Kidney (tissue), 14 donors: Measurements from ENCODE around the gene ZFP36. TPM values are rescaled to one million over a fixed set of nuclear protein-coding genes. Genes with fewer than 3 reads are reported as not detected.

Experiments used
- DNase-seq, 5 donors: peaks; one replicate each; pipeline ENCODE4 v3.0.0-alpha.2; 2013 to 2020
- FAIRE-seq: peaks from 2 replicates; lab custom pipeline; 2012; peaks lifted over from hg19 to GRCh38; lab: Jason Lieb, UNC
- H3K27ac ChIP-seq, 2 donors: one replicate each; pipeline ENCODE4 v1.7.0; 2013; ENCODE audit warnings: low read depth in 2 of 2, low read length in 2 of 2, inconsistent platforms in 1 of 2
- H3K27me3 ChIP-seq: one replicate; pipeline ENCODE4 v1.7.1; 2013; ENCODE audit warnings: low read length, inconsistent platforms; ENCODE audit not compliant: control insufficient read depth, insufficient read depth
- H3K36me3 ChIP-seq, 3 donors: one replicate each; pipeline versions ENCODE4 v1.7.0 to v1.7.1; 2013; ENCODE audit warnings: low read length in 3 of 3, control low read depth in 1 of 3, inconsistent platforms in 1 of 3; ENCODE audit not compliant: insufficient read depth in 3 of 3, control insufficient read depth in 2 of 3
- H3K4me1 ChIP-seq, 3 donors: one replicate each; pipeline versions ENCODE4 v1.7.0 to v1.7.1; 2013; ENCODE audit warnings: low read length in 3 of 3, inconsistent platforms in 1 of 3, low read depth in 1 of 3; ENCODE audit not compliant: control insufficient read depth in 2 of 3, insufficient read depth in 2 of 3
- H3K4me3 ChIP-seq, 3 donors: one replicate each; pipeline versions ENCODE4 v1.7.0 to v1.8.1; 2013; ENCODE audit warnings: low read length in 3 of 3, control low read depth in 1 of 3, inconsistent platforms in 1 of 3
- H3K9ac ChIP-seq, 3 donors: one replicate each; pipeline versions ENCODE4 v1.7.0 to v1.7.1; 2013; ENCODE audit warnings: low read length in 3 of 3, control low read depth in 1 of 3, inconsistent platforms in 1 of 3
- H3K9me3 ChIP-seq, 3 donors: one replicate each; pipeline versions ENCODE4 v1.7.0 to v1.7.1; 2013; ENCODE audit warnings: low read length in 3 of 3, control low read depth in 1 of 3, inconsistent platforms in 1 of 3; ENCODE audit not compliant: control insufficient read depth in 2 of 3, insufficient read depth in 1 of 3
- intact Hi-C: fragments of 100-400 bp; cut with DNase I; formaldehyde crosslinking; loops from one replicate; pipeline ENCODE4 v1.11.1; 2022
- polyA plus RNA-seq: library from polyadenylated mRNA; stranded (reverse); fragments of 350-450 nt; fragmentation: Illumina TruSeq; extraction: RNeasy Lipid Tissue Mini Kit (QIAGEN cat#74804); gene quantifications from one replicate; pipeline ENCODE4 v1.2.3, GENCODE V29; 2014; ENCODE audit warnings: low read depth, low replicate concordance; ENCODE audit not compliant: insufficient read depth
- total RNA-seq: library from RNA; stranded (reverse); fragmentation: NEBNext Ultra II Directional; extraction: Animal tissue kit (Norgen Biotek cat#: 25700); gene quantifications from one replicate; pipeline ENCODE4 v1.2.1, GENCODE V29; 2021
- TF ChIP-seq, protein P1 (sequence below): IDR thresholded peaks from 3 replicates; pipeline ENCODE4 v1.5.1; 2012; ENCODE audit warnings: mild to moderate bottlenecking, moderate library complexity, borderline replicate concordance; ENCODE audit not compliant: insufficient read depth; ENCODE audit errors: extremely low read depth
- donor health status: control.
- donor health status: control.
- donor health status: control.
- donor health status: control.
- donor health status: control.
- donor health status: DM: yes; HTN: yes; CAD: no.
- donor health status: Normal renal cell carcinoma (clear cell type).

The ZFP36 gene
- total and polyA plus RNA-seq, 2 donors from 2014 or later = 87.9 to 132 TPM

DNA sequence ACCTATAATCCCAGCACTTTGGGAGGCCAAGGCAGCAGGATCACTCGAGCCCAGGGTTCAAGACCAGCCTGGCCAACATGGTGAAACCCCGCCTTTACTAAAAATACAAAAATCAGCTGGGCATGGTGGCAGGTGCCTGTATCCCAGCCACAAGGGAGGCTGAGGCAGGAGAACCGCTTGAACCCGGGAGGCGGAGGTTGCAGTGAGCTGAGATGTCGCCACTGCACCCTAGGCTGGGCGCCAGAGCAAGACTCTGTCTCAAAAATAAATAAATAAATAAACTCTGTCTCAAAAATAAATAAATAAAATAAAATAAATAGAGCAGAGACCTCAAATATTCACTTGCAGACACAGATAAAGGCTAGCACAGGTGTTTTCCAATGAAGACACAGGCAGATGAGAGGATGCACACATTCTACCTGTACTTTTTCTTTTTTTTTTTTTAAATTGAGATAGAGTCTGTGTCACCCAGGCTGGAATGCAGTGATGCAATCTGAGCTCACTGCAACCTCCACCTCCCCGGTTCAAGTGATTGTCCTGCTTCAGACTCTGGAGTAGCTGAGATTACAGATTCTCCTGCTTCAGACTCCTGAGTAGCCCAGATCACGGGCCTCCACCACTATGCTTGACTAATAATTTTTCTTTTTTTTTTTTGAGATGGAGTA is 31.8 kb downstream of the ZFP36 start:
- Histone ChIP-seq H3K27ac (no peak overlapping the region), H3K36me3 (peaks cover 3 to 12% (median 7%) of the 10 kb centered on the region in 3 donors), H3K9me3 (no peaks in the 10 kb centered on the region), H3K4me3 (no peak overlapping the region), H3K9ac (no peak overlapping the region), H3K4me1 (peaks cover 0 to 17% (median 12%) of the 10 kb centered on the region in 3 donors), H3K27me3 (no peaks in the 10 kb centered on the region)
- TF ChIP-seq, protein P1, sequence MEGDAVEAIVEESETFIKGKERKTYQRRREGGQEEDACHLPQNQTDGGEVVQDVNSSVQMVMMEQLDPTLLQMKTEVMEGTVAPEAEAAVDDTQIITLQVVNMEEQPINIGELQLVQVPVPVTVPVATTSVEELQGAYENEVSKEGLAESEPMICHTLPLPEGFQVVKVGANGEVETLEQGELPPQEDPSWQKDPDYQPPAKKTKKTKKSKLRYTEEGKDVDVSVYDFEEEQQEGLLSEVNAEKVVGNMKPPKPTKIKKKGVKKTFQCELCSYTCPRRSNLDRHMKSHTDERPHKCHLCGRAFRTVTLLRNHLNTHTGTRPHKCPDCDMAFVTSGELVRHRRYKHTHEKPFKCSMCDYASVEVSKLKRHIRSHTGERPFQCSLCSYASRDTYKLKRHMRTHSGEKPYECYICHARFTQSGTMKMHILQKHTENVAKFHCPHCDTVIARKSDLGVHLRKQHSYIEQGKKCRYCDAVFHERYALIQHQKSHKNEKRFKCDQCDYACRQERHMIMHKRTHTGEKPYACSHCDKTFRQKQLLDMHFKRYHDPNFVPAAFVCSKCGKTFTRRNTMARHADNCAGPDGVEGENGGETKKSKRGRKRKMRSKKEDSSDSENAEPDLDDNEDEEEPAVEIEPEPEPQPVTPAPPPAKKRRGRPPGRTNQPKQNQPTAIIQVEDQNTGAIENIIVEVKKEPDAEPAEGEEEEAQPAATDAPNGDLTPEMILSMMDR = no peak
- no peak for DNase-seq
- FAIRE-seq = no peak
- intact Hi-C loops = no loop called here

GRCh38 chr19:39444598-39445195 is 38.0 kb downstream of the ZFP36 start:
- peak in 1 of 5 donors; percentile 38 for DNase-seq
- no peak for FAIRE-seq
- Histone ChIP-seq H3K9ac (peak overlapping the region; percentile 96 to 97 (median 97)), H3K27me3 (no peaks in the 10 kb centered on the region), H3K4me1 (peaks cover 0 to 18% (median 0%) of the 10 kb centered on the region in 3 donors), H3K27ac (peak overlapping the region; percentile 90 to 95), H3K36me3 (peaks cover 0 to 6% (median 0%) of the 10 kb centered on the region in 3 donors), H3K4me3 (peak overlapping the region; percentile 87 to 97 (median 96)), H3K9me3 (no peaks in the 10 kb centered on the region)
- TF ChIP-seq, protein P1 = no peak
- intact Hi-C loops = no loop called here

DNA sequence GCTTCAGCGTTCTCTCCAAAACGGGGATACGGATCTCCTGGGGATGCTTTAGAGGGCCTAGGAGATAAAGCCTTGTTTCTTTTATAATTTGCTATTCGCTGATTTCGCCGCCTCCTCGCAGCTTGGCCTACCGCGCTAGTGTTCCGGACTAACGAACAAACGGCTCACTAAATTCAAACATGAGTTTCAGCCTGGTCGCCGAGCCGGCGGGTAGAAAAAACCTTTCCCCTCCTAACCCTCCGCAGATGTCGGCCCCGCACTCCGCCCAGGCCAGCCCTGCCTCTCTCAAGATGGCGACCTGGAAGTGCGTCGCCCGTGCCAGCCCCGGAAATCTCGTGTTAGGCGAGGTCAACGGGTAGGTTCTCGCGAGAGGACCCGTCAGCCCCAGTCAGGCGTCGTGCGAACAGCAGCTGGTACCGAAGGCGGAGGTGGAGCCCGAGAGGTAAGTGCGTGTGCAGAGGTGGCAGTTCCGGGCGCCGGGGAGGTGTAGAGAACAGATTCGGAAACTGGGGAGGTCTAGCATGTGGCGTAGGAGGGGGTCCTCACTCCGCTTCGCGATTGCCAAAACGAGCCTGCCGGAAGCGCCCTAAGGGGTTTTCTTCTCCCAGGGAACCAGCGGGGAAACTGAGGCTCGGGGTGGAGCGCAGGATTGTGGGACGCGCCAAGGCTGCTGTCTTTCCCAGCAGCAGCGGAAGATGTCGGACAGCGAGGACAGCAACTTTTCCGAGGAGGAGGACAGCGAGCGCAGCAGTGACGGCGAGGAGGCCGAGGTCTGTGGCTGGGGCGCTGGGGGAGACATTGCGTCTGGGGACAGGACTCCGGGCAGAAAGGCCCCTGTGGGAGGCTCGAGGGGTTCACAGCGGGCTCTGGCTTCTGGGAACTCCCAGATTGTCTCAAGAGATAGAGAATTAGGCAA is 38.8 kb downstream of the ZFP36 start, which contains the start of gene SUPT5H:
Gene SUPT5H (plus strand): TSS at position 387 of the 916 bp plus-strand sequence. CDS start 309 bp downstream, at position 696.
- intact Hi-C loops = no loop called here
- H3K9ac ChIP-seq = peak within 1 kb of the TSS; percentile 96 to 97 (median 97)
- DNase-seq = peak; percentile 97 to 99 (median 98)
- H3K9me3 ChIP-seq = no peaks in the 10 kb centered on the region
- H3K27me3 ChIP-seq = no peaks in the 10 kb centered on the region
- TF ChIP-seq, protein P1 = no peak
- peaks cover 0 to 18% (median 0%) of the 10 kb centered on the region in 3 donors for H3K4me1 ChIP-seq
- H3K36me3 ChIP-seq = peaks cover 0 to 6% (median 0%) of the 10 kb centered on the region in 3 donors
- no peak for FAIRE-seq
- H3K27ac ChIP-seq = peak within 1 kb of the TSS; percentile 90 to 95
- peak within 1 kb of the TSS; percentile 87 to 97 (median 96) for H3K4me3 ChIP-seq
